GM21360 (cell line): ENCODE data around the gene POC1A.
"Not testable (repeated sequence)": the region's sequence is repeated elsewhere in the genome, so short reads cannot be mapped to it uniquely, and the experiment has no call there.

ENCODE experiments used
- ATAC-seq: cut with Tn5 transposase; IDR thresholded peaks from one replicate; pipeline ENCODE4 v1.9.1; 2021; ENCODE audit warnings: mild to moderate bottlenecking, moderate library complexity; ENCODE audit not compliant: unreplicated experiment

Gene POC1A

GRCh38 chr3:52184690-52185089, 30.5 kb upstream of the POC1A start:
- no peak for ATAC-seq

GRCh38 chr3:52183786-52184445, 29.7 kb upstream of the POC1A start:
- no peak for ATAC-seq

- no peak for ATAC-seq
Observed at GRCh38 chr3:52182691-52183090, 28.5 kb upstream of the POC1A start.

GRCh38 chr3:52182196-52182595, 28.0 kb upstream of the POC1A start:
- ATAC-seq: no peak

- ATAC-seq: no peak
Observed at GRCh38 chr3:52181543-52181942, 27.3 kb upstream of the POC1A start.

GRCh38 chr3:52178537-52178936, 24.3 kb upstream of the POC1A start:
- ATAC-seq: no peak

GRCh38 chr3:52178126-52178525, 23.9 kb upstream of the POC1A start:
- ATAC-seq: not testable (repeated sequence)

GRCh38 chr3:52177701-52178042, 23.4 kb upstream of the POC1A start:
- ATAC-seq: no peak

GRCh38 chr3:52176951-52177700, 22.9 kb upstream of the POC1A start:
- no peak for ATAC-seq

GRCh38 chr3:52176180-52176752, 22.0 kb upstream of the POC1A start:
- ATAC-seq: no peak

- ATAC-seq: no peak
Observed at GRCh38 chr3:52175416-52176179, 21.4 kb upstream of the POC1A start.

GRCh38 chr3:52174896-52175295, 20.7 kb upstream of the POC1A start:
- no peak for ATAC-seq

- ATAC-seq: no peak
Observed at GRCh38 chr3:52173101-52173500, 18.9 kb upstream of the POC1A start.

GRCh38 chr3:52172262-52172757, 18.1 kb upstream of the POC1A start:
- no peak for ATAC-seq

- no peak for ATAC-seq
Observed at GRCh38 chr3:52171514-52172261, 17.5 kb upstream of the POC1A start.

- not testable (repeated sequence) for ATAC-seq
Observed at GRCh38 chr3:52170217-52170616, 16.0 kb upstream of the POC1A start.

- ATAC-seq: no peak
Observed at GRCh38 chr3:52167240-52167639, 13.0 kb upstream of the POC1A start.

GRCh38 chr3:52162250-52162872, 8.1 kb upstream of the POC1A start:
- ATAC-seq: no peak

- no peak for ATAC-seq
Observed at GRCh38 chr3:52159503-52159902, 5.3 kb upstream of the POC1A start.

- ATAC-seq: no peak
Observed at GRCh38 chr3:52155912-52156311, 1.7 kb upstream of the POC1A start.
